DOHH2 (cell line): ENCODE measurements around the gene DNAH11.

Experiments
- H3F3A ChIP-seq: fragments of 200-600 bp; sonication (generic), shearing (Covaris generic); 2 replicates; pipeline ENCODE4 v1.6.0; 2016; ENCODE audit warnings: antibody characterized with exemption, mild to moderate bottlenecking; ENCODE audit not compliant: control insufficient read depth, insufficient read depth
- H3K27ac ChIP-seq: fragments of 200-600 bp; sonication (generic); 2 replicates; pipeline ENCODE4 v1.5.1; 2014; ENCODE audit warnings: low read depth, mild to moderate bottlenecking, low read length, moderate library complexity
- H3K27me3 ChIP-seq: fragments of 200-600 bp; sonication (generic); 2 replicates; pipeline ENCODE4 v1.6.1; 2014; ENCODE audit warnings: mild to moderate bottlenecking, low read length, mixed read lengths; ENCODE audit not compliant: control insufficient read depth
- H3K36me3 ChIP-seq: fragments of 200-600 bp; sonication (generic); 2 replicates; pipeline ENCODE4 v1.6.1; 2014; ENCODE audit warnings: mild to moderate bottlenecking, low read length, moderate library complexity, mixed read lengths; ENCODE audit not compliant: control insufficient read depth
- H3K4me1 ChIP-seq: fragments of 200-600 bp; sonication (generic); 2 replicates; pipeline ENCODE4 v1.6.1; 2014; ENCODE audit warnings: mild to moderate bottlenecking, low read length, mixed read lengths; ENCODE audit not compliant: control insufficient read depth
- H3K4me2 ChIP-seq: fragments of 200-600 bp; sonication (generic); 2 replicates; pipeline ENCODE4 v1.6.0; 2014; ENCODE audit warnings: mild to moderate bottlenecking, low read length, moderate library complexity
- H3K4me3 ChIP-seq: fragments of 200-600 bp; sonication (generic); 2 replicates; pipeline ENCODE4 v1.5.1; 2014; ENCODE audit warnings: mild to moderate bottlenecking, low read length, mixed read lengths
- H3K79me2 ChIP-seq: fragments of 200-600 bp; sonication (generic); 2 replicates; pipeline ENCODE4 v1.6.1; 2014; ENCODE audit warnings: mild to moderate bottlenecking, low read length, mixed read lengths; ENCODE audit not compliant: control insufficient read depth
- H3K9me2 ChIP-seq: fragments of 200-600 bp; sonication (generic); replicated peaks from 2 replicates; pipeline ENCODE4 v1.6.1; 2014; ENCODE audit warnings: mild to moderate bottlenecking, low read length, mixed read lengths; ENCODE audit not compliant: control insufficient read depth
- H3K9me3 ChIP-seq: fragments of 200-600 bp; sonication (generic); 2 replicates; pipeline ENCODE4 v1.6.1; 2014; ENCODE audit warnings: antibody characterized with exemption, low read length, mixed read lengths; ENCODE audit not compliant: control insufficient read depth, insufficient read depth
- H4K20me1 ChIP-seq: fragments of 200-600 bp; sonication (generic); 2 replicates; pipeline ENCODE4 v1.6.0; 2014; ENCODE audit warnings: low read depth, mild to moderate bottlenecking, antibody characterized with exemption, low read length, moderate library complexity; ENCODE audit not compliant: control insufficient read depth, insufficient read depth
- CTCF ChIP-seq: fragments of 200-600 bp; sonication (generic); IDR thresholded peaks from one replicate; pipeline ENCODE4 v1.5.1; 2014; ENCODE audit warnings: antibody characterized with exemption, mild to moderate bottlenecking, low read depth, low read length; ENCODE audit not compliant: poor library complexity, severe bottlenecking
- EZH2phosphoT487 ChIP-seq: fragments of 200-600 bp; sonication (generic); IDR thresholded peaks from 2 replicates; pipeline ENCODE4 v1.6.1; 2017; ENCODE audit warnings: borderline replicate concordance, mild to moderate bottlenecking, antibody characterized with exemption, low read length, moderate library complexity, mixed read lengths

The DNAH11 gene

GRCh38 chr7:21579341-21580072, 36.7 kb downstream of the DNAH11 start:
- Histone ChIP-seq H3K4me1 (no peaks in the 10 kb centered on the region), H3K4me2 (no peak overlapping the region), H3K36me3 (no peaks in the 10 kb centered on the region), H3K27ac (no peak overlapping the region), H3K9me3 (no peaks in the 10 kb centered on the region), H3K79me2 (no peaks in the 10 kb centered on the region), H3K27me3 (no peaks in the 10 kb centered on the region), H3K4me3 (no peak overlapping the region), H4K20me1 (no peaks in the 10 kb centered on the region), H3F3A (no peaks in the 10 kb centered on the region), H3K9me2 (no peaks in the 10 kb centered on the region)
- no peak for TF ChIP-seq CTCF
- no peak for TF ChIP-seq EZH2phosphoT487

GRCh38 chr7:21580073-21580521, 37.3 kb downstream of the DNAH11 start:
- TF ChIP-seq CTCF (no peak), EZH2phosphoT487 (no peak)
- Histone ChIP-seq H3K79me2 (no peaks in the 10 kb centered on the region), H3K4me1 (no peaks in the 10 kb centered on the region), H3K4me2 (no peak overlapping the region), H3K9me2 (no peaks in the 10 kb centered on the region), H4K20me1 (no peaks in the 10 kb centered on the region), H3K4me3 (no peak overlapping the region), H3K27me3 (no peaks in the 10 kb centered on the region), H3K36me3 (no peaks in the 10 kb centered on the region), H3K9me3 (no peaks in the 10 kb centered on the region), H3F3A (no peaks in the 10 kb centered on the region), H3K27ac (no peak overlapping the region)

- Histone ChIP-seq H3K27ac (no peak overlapping the region), H3K9me2 (no peaks in the 10 kb centered on the region), H3K79me2 (no peaks in the 10 kb centered on the region), H3K4me1 (no peaks in the 10 kb centered on the region), H3K27me3 (0 out of 2 replicates have a peak, but pooled peaks cover 2% of the 10 kb centered on the region), H4K20me1 (no peaks in the 10 kb centered on the region), H3K4me3 (no peak overlapping the region), H3K4me2 (no peak overlapping the region), H3K36me3 (no peaks in the 10 kb centered on the region), H3F3A (no peaks in the 10 kb centered on the region), H3K9me3 (no peaks in the 10 kb centered on the region)
- TF ChIP-seq CTCF (no peak), EZH2phosphoT487 (no peak)
Measured at GRCh38 chr7:21585070-21585724, 42.4 kb downstream of the DNAH11 start.
